Measurements from ENCODE around the gene WDR54. TPM values are rescaled to one million over a fixed set of nuclear protein-coding genes. Genes with fewer than 3 reads are reported as not detected.

Gene WDR54
- total and polyA plus RNA-seq, 2 donors (not counting 3 experiments of a cell fraction or from before 2014, with no cell fraction given) = 21.7 to 46.3 TPM

- intact Hi-C loops (cut with micrococcal nuclease) = no loop called here
- POLR2A ChIA-PET = no interaction called here
- TF ChIP-seq EZH2 (IDR thresholded peaks at IDR 0.05; ENCODE audit: borderline replicate concordance, low read depth, low read length, severe bottlenecking) (no peak), CTCF (IDR thresholded peaks at IDR 0.05; ENCODE audit: extremely low read depth in 1 of 2, insufficient read depth in 1 of 2, low read depth in 1 of 2, low read length in 2 of 2) (no peak), MYC (IDR thresholded peaks at IDR 0.05; ENCODE audit: low read depth, low read length) (no peak), JUN (IDR thresholded peaks at IDR 0.05; ENCODE audit: borderline replicate concordance, insufficient read depth, insufficient read length, low read depth) (no peak), POLR2A (IDR thresholded peaks at IDR 0.05; ENCODE audit: low read depth, low read length) (no peak), POLR2AphosphoS5 (IDR thresholded peaks at IDR 0.05; ENCODE audit: insufficient read depth, low read depth, low read length) (no peak), GATA2 (IDR thresholded peaks at IDR 0.05; ENCODE audit: insufficient read depth, insufficient read length, low read depth, low read length) (no peak), MAX (IDR thresholded peaks at IDR 0.05; ENCODE audit: insufficient read depth, insufficient read length) (no peak), FOS (IDR thresholded peaks at IDR 0.05; ENCODE audit: borderline replicate concordance, insufficient read depth, low read length) (no peak)
- DNase-seq (ENCODE audit: low read depth, low spot score) (no peak), FAIRE-seq (no peak)
- no peaks in the 10 kb centered on the region for H3K9me1 ChIP-seq (replicated peaks; ENCODE audit: control insufficient read depth, extremely low read depth, insufficient read depth, low read length)
- dilution Hi-C loops (cut with MboI; ENCODE audit: extremely low pct_ligation_motif_present, low sequenced_read_pairs) = no loop called here
- H3K4me3 ChIP-seq (replicated peaks in 1 of 3; ENCODE audit: insufficient read depth in 1 of 3, low read depth in 1 of 3, low read length in 3 of 3) = no peak overlapping the region
- no TSS peak for BruUV-seq (replicated peaks)
- CTCF ChIA-PET = interaction anchor here (1.2 to 1.6 kb wide), 2 partner anchors 16 to 73 kb away, joined by 3 to 4 read pairs; no protein-coding TSS in a partner anchor
- peaks cover 4 to 16% of the 10 kb centered on the region in 2 experiments for H3K27me3 ChIP-seq (ENCODE audit: control insufficient read depth in 2 of 2, insufficient read depth in 2 of 2, low read length in 2 of 2)
- no peak overlapping the region for H3K27ac ChIP-seq (ENCODE audit: insufficient read depth, low read depth, low read length)
- no peaks in the 10 kb centered on the region for H4K20me1 ChIP-seq (replicated peaks; ENCODE audit: control insufficient read depth, extremely low read depth, insufficient read depth, low read length)
- H3K79me2 ChIP-seq (ENCODE audit: control insufficient read depth, insufficient read depth, low read length) = no peaks in the 10 kb centered on the region
- H3K9me3 ChIP-seq (replicated peaks; ENCODE audit: control insufficient read depth, insufficient read depth, low read length) = no peaks in the 10 kb centered on the region
- H3K4me1 ChIP-seq (ENCODE audit: control insufficient read depth, extremely low read depth, insufficient read depth, low read length) = no peaks in the 10 kb centered on the region
- H3K9ac ChIP-seq (replicated peaks; ENCODE audit: extremely low read depth, insufficient read depth, low read length) = no peak overlapping the region
- H2AFZ ChIP-seq (ENCODE audit: low read depth, low read length) = no peak overlapping the region
- no peak overlapping the region for H3K4me2 ChIP-seq (ENCODE audit: insufficient read depth, low read length)
- H3K36me3 ChIP-seq (ENCODE audit: control insufficient read depth in 2 of 2, extremely low read depth in 1 of 2, insufficient read depth in 2 of 2, low read length in 2 of 2) = no peaks in the 10 kb centered on the region
Observed at GRCh38 chr2:74407682-74408081, 13.8 kb upstream of the WDR54 start.
